Stomach smooth muscle (tissue), 2 donors: ENCODE results near the gene LOC128125822.

Source experiments
- H3K27ac ChIP-seq: one replicate; pipeline ENCODE4 v1.7.0; 2013; ENCODE audit warnings: mild to moderate bottlenecking, low read length, inconsistent platforms
- H3K27me3 ChIP-seq, 2 donors: one replicate each; pipeline ENCODE4 v1.7.0; 2013; ENCODE audit warnings: low read length in 2 of 2; ENCODE audit not compliant: insufficient read depth in 2 of 2, control insufficient read depth in 1 of 2
- H3K36me3 ChIP-seq, 2 donors: one replicate each; pipeline ENCODE4 v1.7.0; 2013; ENCODE audit warnings: low read length in 2 of 2; ENCODE audit not compliant: control insufficient read depth in 2 of 2, insufficient read depth in 2 of 2
- H3K4me1 ChIP-seq: one replicate; pipeline ENCODE4 v1.7.0; 2013; ENCODE audit warnings: low read length; ENCODE audit not compliant: control insufficient read depth, insufficient read depth
- H3K4me3 ChIP-seq, 2 donors: one replicate each; pipeline ENCODE4 v1.7.0; 2013; ENCODE audit warnings: low read length in 2 of 2
- H3K9ac ChIP-seq, 2 donors: one replicate each; pipeline ENCODE4 v1.7.0; 2013; ENCODE audit warnings: low read length in 2 of 2, mild to moderate bottlenecking in 1 of 2
- H3K9me3 ChIP-seq, 2 donors: one replicate each; pipeline ENCODE4 v1.7.0; 2013; ENCODE audit warnings: low read length in 2 of 2; ENCODE audit not compliant: control insufficient read depth in 2 of 2
- donor health status: healthy.
- donor health status: Pancreatic carcinoma.

The LOC128125822 gene

GRCh38 chr6:63533952-63534351 lies 38.3 kb upstream of the LOC128125822 start:
- Histone ChIP-seq H3K9ac (no peak overlapping the region), H3K27me3 (no peaks in the 10 kb centered on the region), H3K4me1 (no peaks in the 10 kb centered on the region), H3K9me3 (no peaks in the 10 kb centered on the region), H3K27ac (no peak overlapping the region), H3K36me3 (no peaks in the 10 kb centered on the region), H3K4me3 (no peak overlapping the region)

GRCh38 chr6:63537201-63537958 lies 34.9 kb upstream of the LOC128125822 start:
- Histone ChIP-seq H3K9me3 (no peaks in the 10 kb centered on the region), H3K4me1 (no peaks in the 10 kb centered on the region), H3K9ac (no peak overlapping the region), H3K4me3 (no peak overlapping the region), H3K27me3 (no peaks in the 10 kb centered on the region), H3K36me3 (no peaks in the 10 kb centered on the region), H3K27ac (no peak overlapping the region)

- Histone ChIP-seq H3K4me1 (no peaks in the 10 kb centered on the region), H3K9ac (no peak overlapping the region), H3K9me3 (no peaks in the 10 kb centered on the region), H3K27me3 (no peaks in the 10 kb centered on the region), H3K36me3 (no peaks in the 10 kb centered on the region), H3K27ac (no peak overlapping the region), H3K4me3 (no peak overlapping the region)
These were observed 34.4 kb upstream of the LOC128125822 start for GRCh38 chr6:63537959-63538300.

- H3K27me3 ChIP-seq: no peaks in the 10 kb centered on the region
- H3K27ac ChIP-seq: no peak overlapping the region
- H3K9ac ChIP-seq: no peak overlapping the region
- no peaks in the 10 kb centered on the region for H3K9me3 ChIP-seq
- no peak overlapping the region for H3K4me3 ChIP-seq
- no peaks in the 10 kb centered on the region for H3K36me3 ChIP-seq
- H3K4me1 ChIP-seq: no peaks in the 10 kb centered on the region
These were observed 33.7 kb upstream of the LOC128125822 start for GRCh38 chr6:63538550-63538949.

- H3K9ac ChIP-seq: no peak overlapping the region
- H3K4me3 ChIP-seq: no peak overlapping the region
- no peaks in the 10 kb centered on the region for H3K9me3 ChIP-seq
- H3K4me1 ChIP-seq: no peaks in the 10 kb centered on the region
- H3K36me3 ChIP-seq: no peaks in the 10 kb centered on the region
- H3K27me3 ChIP-seq: no peaks in the 10 kb centered on the region
- H3K27ac ChIP-seq: no peak overlapping the region
These were observed 29.3 kb upstream of the LOC128125822 start for GRCh38 chr6:63543001-63543400.

GRCh38 chr6:63543982-63544381 lies 28.3 kb upstream of the LOC128125822 start:
- Histone ChIP-seq H3K27me3 (no peaks in the 10 kb centered on the region), H3K9me3 (no peaks in the 10 kb centered on the region), H3K4me1 (no peaks in the 10 kb centered on the region), H3K9ac (no peak overlapping the region), H3K36me3 (no peaks in the 10 kb centered on the region), H3K27ac (no peak overlapping the region), H3K4me3 (no peak overlapping the region)

GRCh38 chr6:63546236-63546635 lies 26.0 kb upstream of the LOC128125822 start:
- Histone ChIP-seq H3K9ac (no peak overlapping the region), H3K4me3 (no peak overlapping the region), H3K4me1 (no peaks in the 10 kb centered on the region), H3K36me3 (no peaks in the 10 kb centered on the region), H3K27me3 (no peaks in the 10 kb centered on the region), H3K9me3 (no peaks in the 10 kb centered on the region), H3K27ac (no peak overlapping the region)

- no peaks in the 10 kb centered on the region for H3K9me3 ChIP-seq
- no peak overlapping the region for H3K9ac ChIP-seq
- no peaks in the 10 kb centered on the region for H3K4me1 ChIP-seq
- H3K4me3 ChIP-seq: no peak overlapping the region
- H3K27ac ChIP-seq: no peak overlapping the region
- H3K36me3 ChIP-seq: no peaks in the 10 kb centered on the region
- H3K27me3 ChIP-seq: no peaks in the 10 kb centered on the region
These were observed 25.6 kb upstream of the LOC128125822 start for GRCh38 chr6:63546697-63547096.

GRCh38 chr6:63549076-63549475 lies 23.2 kb upstream of the LOC128125822 start:
- no peak overlapping the region for H3K9ac ChIP-seq
- no peak overlapping the region for H3K27ac ChIP-seq
- H3K27me3 ChIP-seq: no peaks in the 10 kb centered on the region
- no peaks in the 10 kb centered on the region for H3K36me3 ChIP-seq
- H3K4me3 ChIP-seq: no peak overlapping the region
- H3K4me1 ChIP-seq: no peaks in the 10 kb centered on the region
- no peaks in the 10 kb centered on the region for H3K9me3 ChIP-seq

GRCh38 chr6:63553208-63553607 lies 19.1 kb upstream of the LOC128125822 start:
- Histone ChIP-seq H3K9ac (no peak overlapping the region), H3K4me1 (no peaks in the 10 kb centered on the region), H3K27ac (no peak overlapping the region), H3K27me3 (no peaks in the 10 kb centered on the region), H3K4me3 (no peak overlapping the region), H3K9me3 (no peaks in the 10 kb centered on the region), H3K36me3 (no peaks in the 10 kb centered on the region)

GRCh38 chr6:63553900-63554299 lies 18.4 kb upstream of the LOC128125822 start:
- Histone ChIP-seq H3K9ac (no peak overlapping the region), H3K4me3 (no peak overlapping the region), H3K4me1 (no peaks in the 10 kb centered on the region), H3K9me3 (no peaks in the 10 kb centered on the region), H3K27ac (no peak overlapping the region), H3K27me3 (no peaks in the 10 kb centered on the region), H3K36me3 (no peaks in the 10 kb centered on the region)
